Mesendoderm (in vitro differentiated cells): ENCODE results near the gene ADARB2.
A peak's percentile ranks its signal among the peaks of the same experiment; 100 is the strongest.
"Not testable (repeated sequence)": the region's sequence is repeated elsewhere in the genome, so short reads cannot be mapped to it uniquely, and the experiment has no call there.

Experiments
- DNase-seq: peaks from one replicate; pipeline ENCODE4 v3.0.0; 2013
- H2AK5ac ChIP-seq: 2 replicates; pipeline ENCODE4 v1.6.1; 2013; ENCODE audit warnings: low read length, inconsistent platforms
- H2BK120ac ChIP-seq: 2 replicates; pipeline ENCODE4 v1.6.1; 2013; ENCODE audit warnings: low read depth, mild to moderate bottlenecking, low read length, moderate library complexity, mixed read lengths
- H2BK15ac ChIP-seq: replicated peaks from 2 replicates; pipeline ENCODE4 v1.6.1; 2013; ENCODE audit warnings: low read depth, mild to moderate bottlenecking, moderate library complexity
- H2BK5ac ChIP-seq: 2 replicates; pipeline ENCODE4 v1.6.1; 2013; ENCODE audit warnings: low read length, inconsistent platforms
- H3K18ac ChIP-seq: 2 replicates; pipeline ENCODE4 v1.6.1; 2013; ENCODE audit warnings: mild to moderate bottlenecking, low read length, mixed read lengths
- H3K23ac ChIP-seq: one replicate; pipeline ENCODE4 v1.6.1; 2013; ENCODE audit warnings: low read length
- H3K27ac ChIP-seq: 2 replicates; pipeline ENCODE4 v1.5.1; 2013; ENCODE audit warnings: low read depth, mild to moderate bottlenecking, inconsistent platforms, low read length, moderate library complexity
- H3K27me3 ChIP-seq: 2 replicates; pipeline ENCODE4 v1.6.1; 2013; ENCODE audit warnings: low read length, control low read depth, mild to moderate bottlenecking, inconsistent platforms; ENCODE audit not compliant: insufficient read depth, poor library complexity
- H3K36me3 ChIP-seq: 2 replicates; pipeline ENCODE4 v1.6.1; 2013; ENCODE audit warnings: low read length, inconsistent platforms; ENCODE audit not compliant: control insufficient read depth, insufficient read depth
- H3K4ac ChIP-seq: one replicate; pipeline ENCODE4 v1.6.1; 2013; ENCODE audit warnings: low read depth, mild to moderate bottlenecking, low read length, moderate library complexity
- H3K4me1 ChIP-seq: 2 replicates; pipeline ENCODE4 v1.6.1; 2013; ENCODE audit warnings: low read depth, low read length, inconsistent platforms; ENCODE audit not compliant: control insufficient read depth
- H3K4me2 ChIP-seq: 2 replicates; pipeline ENCODE4 v1.6.1; 2013; ENCODE audit warnings: low read length
- H3K4me3 ChIP-seq: 2 replicates; pipeline ENCODE4 v1.5.1; 2013; ENCODE audit warnings: mild to moderate bottlenecking, low read length
- H3K56ac ChIP-seq: one replicate; pipeline ENCODE4 v1.6.1; 2013; ENCODE audit warnings: low read length
- H3K79me1 ChIP-seq: 2 replicates; pipeline ENCODE4 v1.6.1; 2013; ENCODE audit warnings: low read length, inconsistent platforms
- H3K79me2 ChIP-seq: 2 replicates; pipeline ENCODE4 v1.6.1; 2013; ENCODE audit warnings: mild to moderate bottlenecking, low read length; ENCODE audit not compliant: control insufficient read depth, insufficient read depth
- H3K9ac ChIP-seq: 2 replicates; pipeline ENCODE4 v1.6.1; 2013; ENCODE audit warnings: low read length, inconsistent platforms
- H4K5ac ChIP-seq: one replicate; pipeline ENCODE4 v1.6.1; 2013; ENCODE audit warnings: low read length
- H4K8ac ChIP-seq: one replicate; pipeline ENCODE4 v1.6.1; 2013; ENCODE audit warnings: low read depth, mild to moderate bottlenecking, control low read depth, low read length, moderate library complexity
- WGBS: extraction: QIAGEN DNeasy Blood & Tissue Kit; methylation state at CpG from one replicate; pipeline ENCODE4 v1.1.7; 2013; ENCODE audit warnings: low lambda C conversion rate, missing lambda C conversion rate; ENCODE audit not compliant: insufficient coverage; ENCODE audit errors: extremely low coverage; 5-methylcytosine and 5-hydroxymethylcytosine counted together

The ADARB2 gene

DNA sequence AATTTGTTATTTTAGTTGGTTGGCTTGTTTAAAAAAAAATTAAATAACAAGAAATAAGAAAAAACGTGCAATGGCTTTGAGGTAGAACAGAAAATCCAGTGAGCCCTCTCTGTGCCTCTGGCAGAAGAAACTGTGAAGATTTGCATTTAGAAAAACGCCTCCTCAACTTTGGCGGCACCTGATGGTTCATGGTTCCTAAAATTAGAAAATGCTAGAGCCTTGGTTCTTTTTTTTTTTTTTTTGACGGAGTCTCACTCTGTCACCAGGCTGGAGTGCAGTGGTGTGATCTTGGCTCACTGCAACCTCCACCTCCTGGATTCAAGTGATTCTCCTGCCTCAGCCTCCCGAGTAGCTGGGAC is 576.0 kb downstream of the ADARB2 start:
- H4K5ac ChIP-seq, H2AK5ac ChIP-seq, H3K9ac ChIP-seq, H3K79me1 ChIP-seq, H2BK5ac ChIP-seq, H4K8ac ChIP-seq, H3K79me2 ChIP-seq, H3K36me3 ChIP-seq, DNase-seq, H3K4ac ChIP-seq, H2BK15ac ChIP-seq, H3K27ac ChIP-seq, H3K4me1 ChIP-seq, H2BK120ac ChIP-seq, H3K27me3 ChIP-seq, H3K4me3 ChIP-seq, H3K23ac ChIP-seq, H3K56ac ChIP-seq, H3K4me2 ChIP-seq, H3K18ac ChIP-seq: not testable (repeated sequence)
- no CpG with 5 or more reads among the region's 5 CpGs for WGBS

DNA sequence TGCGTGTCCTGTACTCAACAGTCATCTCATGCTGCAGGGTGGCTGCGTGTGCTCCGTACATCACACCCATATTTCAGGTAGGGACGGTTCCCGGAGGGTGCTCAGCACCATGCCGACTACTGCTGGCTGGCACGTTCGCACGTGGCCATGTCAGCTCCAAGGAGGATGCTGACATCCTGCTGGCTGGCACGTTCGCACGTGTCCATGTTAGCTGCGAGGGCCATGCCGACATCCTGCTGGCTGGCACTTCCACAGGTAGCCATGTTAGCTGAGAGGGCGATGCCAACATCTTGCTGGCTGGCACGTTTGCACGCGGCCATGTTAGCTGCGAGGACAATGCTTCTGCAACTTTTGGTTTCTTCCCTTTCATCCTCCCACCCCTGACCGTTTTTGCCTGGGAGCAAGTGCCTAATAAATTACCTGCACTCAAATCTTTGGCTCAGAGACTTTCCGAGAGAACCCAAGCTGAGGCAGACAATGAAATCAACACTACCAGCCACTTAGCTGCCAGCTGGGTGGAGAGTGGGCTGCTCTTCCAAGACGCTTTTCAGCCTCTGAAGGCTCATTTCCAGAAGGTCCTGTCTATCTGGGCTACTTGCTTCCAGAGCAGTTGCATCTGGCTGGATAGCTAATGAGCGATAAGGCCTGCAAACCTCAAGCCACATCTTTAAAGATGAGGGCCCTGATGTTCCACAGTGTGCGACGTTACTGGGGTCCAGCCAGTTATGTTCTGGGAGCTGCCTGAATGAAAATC is 576.6 kb downstream of the ADARB2 start:
- Histone ChIP-seq H3K79me2 (no peaks in the 10 kb centered on the region), H3K56ac (no peak overlapping the region), H3K27me3 (no peaks in the 10 kb centered on the region), H3K23ac (peak overlapping the region; percentile 89), H2BK5ac (no peak overlapping the region), H3K79me1 (no peaks in the 10 kb centered on the region), H4K8ac (no peak overlapping the region), H2AK5ac (no peak overlapping the region), H3K27ac (no peak overlapping the region), H3K4ac (no peak overlapping the region), H3K4me1 (no peaks in the 10 kb centered on the region), H2BK120ac (no peak overlapping the region), H3K36me3 (no peaks in the 10 kb centered on the region), H3K18ac (no peak overlapping the region), H3K4me2 (no peak overlapping the region), H2BK15ac (no peak overlapping the region), H3K9ac (no peak overlapping the region), H4K5ac (no peak overlapping the region), H3K4me3 (no peak overlapping the region)
- WGBS: no CpG with 5 or more reads among the region's 25 CpGs
- no peak for DNase-seq

DNA sequence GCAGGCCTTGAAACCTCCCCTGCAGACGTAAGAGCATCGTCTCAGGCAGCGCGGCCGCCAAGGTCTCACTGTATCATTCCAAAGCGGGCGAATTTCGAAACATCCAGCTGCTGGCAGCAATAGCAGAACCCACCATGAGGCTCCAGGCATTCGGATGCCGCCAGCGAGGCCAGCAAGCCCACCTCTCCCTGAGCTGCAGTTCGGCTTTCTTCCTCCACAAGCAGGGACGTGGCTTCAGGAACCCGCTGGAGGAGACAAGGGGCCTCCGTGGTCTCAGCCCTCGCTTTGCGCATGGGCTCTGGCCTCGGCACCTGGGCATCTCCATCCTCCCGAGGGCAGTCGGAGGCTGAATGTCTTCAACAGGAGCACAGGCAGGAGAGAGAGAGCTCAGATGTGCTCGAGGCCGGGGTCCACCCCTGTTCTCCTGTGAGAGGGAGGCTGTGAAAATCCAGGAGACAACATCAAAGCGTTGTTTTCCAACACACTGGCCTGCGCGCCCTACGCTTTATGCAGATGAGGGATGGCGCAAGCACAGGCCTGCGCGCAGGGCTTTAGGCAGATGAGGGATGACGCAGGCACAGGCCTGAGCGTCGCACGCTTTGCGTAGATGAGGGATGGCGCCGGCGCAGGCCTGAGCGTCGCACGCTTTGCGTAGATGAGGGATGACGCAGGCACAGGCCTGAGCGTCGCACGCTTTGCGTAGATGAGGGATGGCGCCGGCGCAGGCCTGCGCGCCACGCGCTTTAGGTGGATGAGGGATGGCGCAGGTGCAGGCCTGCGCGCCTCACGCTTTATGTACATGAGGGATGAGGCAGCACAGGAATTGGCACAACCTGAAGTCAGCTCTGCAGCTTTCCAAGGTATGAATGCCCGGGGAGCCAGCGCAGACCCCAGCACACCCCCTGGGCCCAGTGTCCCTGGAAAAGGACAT is 577.9 kb downstream of the ADARB2 start:
- H4K5ac ChIP-seq: no peak overlapping the region
- no peak overlapping the region for H2BK15ac ChIP-seq
- H3K23ac ChIP-seq: no peak overlapping the region
- H3K18ac ChIP-seq: no peak overlapping the region
- no peaks in the 10 kb centered on the region for H3K27me3 ChIP-seq
- no peak overlapping the region for H3K4me3 ChIP-seq
- H4K8ac ChIP-seq: no peak overlapping the region
- H3K79me1 ChIP-seq: no peaks in the 10 kb centered on the region
- no peak overlapping the region for H2AK5ac ChIP-seq
- no peak overlapping the region for H3K27ac ChIP-seq
- no peak overlapping the region for H3K56ac ChIP-seq
- H3K36me3 ChIP-seq: no peaks in the 10 kb centered on the region
- H3K79me2 ChIP-seq: no peaks in the 10 kb centered on the region
- no peaks in the 10 kb centered on the region for H3K4me1 ChIP-seq
- no CpG with 5 or more reads among the region's 59 CpGs for WGBS
- H3K4me2 ChIP-seq: no peak overlapping the region
- H2BK120ac ChIP-seq: no peak overlapping the region
- no peak overlapping the region for H2BK5ac ChIP-seq
- DNase-seq: no peak
- H3K9ac ChIP-seq: no peak overlapping the region
- H3K4ac ChIP-seq: no peak overlapping the region

DNA sequence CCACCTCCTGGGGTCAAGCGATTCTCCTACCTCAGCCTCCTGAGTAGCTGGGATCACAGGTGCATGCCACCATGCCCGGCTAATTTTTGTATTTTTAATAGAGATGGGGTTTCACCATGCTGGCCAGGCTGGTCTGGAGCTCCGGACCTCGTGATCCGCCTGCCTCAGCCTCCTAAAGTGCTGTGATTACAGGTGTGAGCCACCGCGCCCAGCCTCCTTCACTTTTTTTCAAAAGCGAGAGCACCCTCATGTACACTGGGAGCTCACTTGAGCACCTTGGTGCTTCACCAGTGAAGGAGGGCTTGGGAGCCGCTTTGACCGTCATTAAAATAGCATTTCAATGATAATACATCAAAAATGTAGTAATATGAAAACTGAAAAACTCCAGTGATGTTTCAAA is 578.8 kb downstream of the ADARB2 start:
- not testable (repeated sequence) for H3K79me2 ChIP-seq, H3K27ac ChIP-seq, H3K79me1 ChIP-seq, H2AK5ac ChIP-seq, H2BK15ac ChIP-seq, H3K9ac ChIP-seq, H3K23ac ChIP-seq, H3K36me3 ChIP-seq, H3K56ac ChIP-seq, H3K4me2 ChIP-seq, DNase-seq, H3K27me3 ChIP-seq, H4K8ac ChIP-seq, H3K4me3 ChIP-seq, H3K4me1 ChIP-seq, H3K4ac ChIP-seq, H3K18ac ChIP-seq, H4K5ac ChIP-seq, H2BK5ac ChIP-seq, H2BK120ac ChIP-seq
- WGBS: no CpG with 5 or more reads among the region's 10 CpGs

DNA sequence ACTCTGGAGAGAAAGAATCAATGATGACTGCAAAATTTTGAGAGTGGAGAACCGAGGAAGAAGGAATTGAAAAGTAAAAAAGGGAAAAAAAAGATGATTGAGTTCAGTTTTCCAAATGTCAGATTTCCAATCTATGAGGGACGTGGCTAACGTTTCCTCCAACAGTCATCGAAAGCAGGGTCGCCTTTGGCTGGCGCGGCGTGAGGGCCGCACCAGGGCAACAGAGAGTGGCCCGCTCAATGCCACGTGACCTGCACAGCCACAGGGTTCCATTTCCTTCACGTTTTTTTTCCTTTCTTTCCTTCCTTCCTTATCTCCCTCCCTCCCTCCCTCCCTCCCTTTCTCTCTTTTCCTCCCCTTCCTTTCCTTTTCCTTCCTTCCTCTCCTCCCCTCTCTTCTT is 579.3 kb downstream of the ADARB2 start:
- no peak overlapping the region for H4K5ac ChIP-seq
- no peak overlapping the region for H2BK5ac ChIP-seq
- DNase-seq: no peak
- H3K4me2 ChIP-seq: no peak overlapping the region
- H4K8ac ChIP-seq: no peak overlapping the region
- no peak overlapping the region for H3K4me3 ChIP-seq
- no peak overlapping the region for H3K18ac ChIP-seq
- H3K56ac ChIP-seq: no peak overlapping the region
- no peak overlapping the region for H2BK15ac ChIP-seq
- H3K79me1 ChIP-seq: no peaks in the 10 kb centered on the region
- no peak overlapping the region for H3K27ac ChIP-seq
- no peaks in the 10 kb centered on the region for H3K27me3 ChIP-seq
- no peaks in the 10 kb centered on the region for H3K36me3 ChIP-seq
- no peak overlapping the region for H2BK120ac ChIP-seq
- H3K4me1 ChIP-seq: no peaks in the 10 kb centered on the region
- no peaks in the 10 kb centered on the region for H3K79me2 ChIP-seq
- H3K4ac ChIP-seq: no peak overlapping the region
- H2AK5ac ChIP-seq: no peak overlapping the region
- no peak overlapping the region for H3K9ac ChIP-seq
- H3K23ac ChIP-seq: no peak overlapping the region
- WGBS: no CpG with 5 or more reads among the region's 12 CpGs
